ENCODE results near the gene SNX21. TPM values are rescaled to one million over a fixed set of nuclear protein-coding genes. Genes with fewer than 3 reads are reported as not detected.

SNX21 gene
- total RNA-seq, 1 experiment from 2014 or later: 11.9 TPM

DNA sequence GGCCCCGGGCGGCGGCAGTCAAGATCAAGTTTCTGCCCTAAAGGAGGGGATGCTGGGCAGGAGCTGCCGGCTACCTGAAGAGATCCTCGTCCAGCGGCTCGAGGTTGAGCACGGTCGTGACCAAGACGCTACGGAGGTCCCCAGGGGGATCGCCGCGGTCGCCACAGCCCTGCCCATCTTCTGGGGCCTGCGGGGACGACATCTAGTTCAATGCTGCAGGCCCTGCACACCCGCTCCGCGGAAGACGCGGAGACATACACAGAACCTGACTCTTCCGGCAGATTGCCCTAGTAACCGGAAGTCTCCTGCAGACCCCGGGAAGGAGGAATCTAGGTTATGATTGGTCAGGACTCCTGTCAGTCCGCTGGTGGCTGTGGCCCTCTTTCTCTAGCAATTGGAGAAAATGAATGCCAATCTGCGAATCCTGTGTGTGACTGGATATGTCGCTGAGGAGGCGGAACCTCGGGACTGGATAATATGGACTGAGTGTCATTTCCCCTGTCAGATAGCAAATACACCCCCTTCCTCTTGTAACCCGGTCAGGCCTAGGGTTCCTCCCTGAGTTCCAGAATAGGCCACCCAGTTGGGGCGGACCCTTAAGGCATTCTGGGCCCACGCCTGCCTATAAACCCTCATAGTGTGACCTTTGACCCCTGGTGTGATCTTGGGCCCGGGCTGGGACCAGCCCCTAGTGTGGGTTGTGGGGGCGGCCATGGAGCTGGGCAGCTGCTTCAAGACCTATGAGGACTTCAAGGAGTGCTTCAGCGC is 23.7 kb downstream of the SNX21 start, which contains the start of the genes ACOT8 and ZSWIM3:
Gene ACOT8 (minus strand): TSS at position 279 of the 768 bp plus-strand sequence. CDS start 77 bp downstream, at position 202.
Gene ZSWIM3 (plus strand): TSS at position 501 of the 768 bp plus-strand sequence. CDS start 212 bp downstream, at position 713.
- no peaks in the 10 kb centered on the region for H4K20me1 ChIP-seq (ENCODE audit: insufficient read depth)
- H3K9me3 ChIP-seq (ENCODE audit: control insufficient read depth in 1 of 2, insufficient read depth in 1 of 2, low read depth in 1 of 2, low read length in 2 of 2): no peaks in the 10 kb centered on the region
- DNase-seq (ENCODE audit: low read depth, low spot score) (peak; percentile 100), ATAC-seq (peak; percentile 98)
- no peaks in the 10 kb centered on the region for H3K9me2 ChIP-seq (ENCODE audit: insufficient read depth)
- CTCF ChIA-PET: interaction anchor here (1.6 kb wide), 1 partner anchor 23 kb away, joined by 3 read pairs; the partner anchor contains the start of gene ZSWIM1
- RAD21 ChIA-PET (ENCODE audit: low non-redundant PET in 1 of 2, low total read pairs in 2 of 2, uncharacterized antibody in 2 of 2, unreplicated experiment in 2 of 2): no interaction called here
- POLR2A ChIA-PET: interaction anchor here (1.9 kb wide), 1 partner anchor 24 kb away, joined by 8 read pairs; the partner anchor contains the start of gene ZSWIM1
- peak within 1 kb of the TSS; percentile 73 for H3K9ac ChIP-seq (ENCODE audit: low read length)
- peaks cover 15 to 36% of the 10 kb centered on the region in 2 experiments for H3K4me1 ChIP-seq (ENCODE audit: control insufficient read depth in 1 of 2, insufficient read depth in 2 of 2, low read length in 2 of 2)
- H2AFZ ChIP-seq (ENCODE audit: low read depth, low read length, poor library complexity, severe bottlenecking): no peak within 1 kb of the TSS
- intact Hi-C loops (cut with micrococcal nuclease): no loop called here
- H3K4me2 ChIP-seq (ENCODE audit: low read length): peak within 1 kb of the TSS; percentile 95
- H3K27ac ChIP-seq (ENCODE audit: low read depth, low read length): peak within 1 kb of the TSS; percentile 55
- H3K4me3 ChIP-seq (replicated peaks in 1 of 2; ENCODE audit: low read depth in 1 of 2, low read length in 2 of 2): peak within 1 kb of the TSS; percentile 72 to 96
- H3K27me3 ChIP-seq (ENCODE audit: insufficient read depth, low read length): no peaks in the 10 kb centered on the region
- no peaks in the 10 kb centered on the region for H3K36me3 ChIP-seq (ENCODE audit: control insufficient read depth in 1 of 2, insufficient read depth in 2 of 2, low read length in 2 of 2)
- no TSS peak for BruUV-seq (replicated peaks)
- H3K79me2 ChIP-seq (ENCODE audit: insufficient read depth, low read length): 0 out of 2 replicates have a peak, but pooled peaks cover 12% of the 10 kb centered on the region
- TF ChIP-seq POLR2A (IDR thresholded peaks at IDR 0.05; ENCODE audit: borderline replicate concordance, extremely low read depth, insufficient read depth, insufficient read length) (peak; percentile 75), ZFX (IDR thresholded peaks at IDR 0.05) (peak; percentile 24; the same call in 1 of the 2 replicates), TCF7L2 (IDR thresholded peaks at IDR 0.05; ENCODE audit: borderline replicate concordance, extremely low read depth, insufficient read depth, insufficient read length) (no peak), FOSL1 (IDR thresholded peaks at IDR 0.05; ENCODE audit: low read depth) (no peak), ELF1 (IDR thresholded peaks at IDR 0.05; ENCODE audit: borderline replicate concordance, low read depth) (peak; percentile 79), EGR1 (IDR thresholded peaks at IDR 0.05; ENCODE audit: low read depth) (no peak), SRF (IDR thresholded peaks at IDR 0.05; ENCODE audit: low read depth) (no peak), SP1 (IDR thresholded peaks at IDR 0.05; ENCODE audit: low read depth) (peak; percentile 100), JUND (IDR thresholded peaks at IDR 0.05) (no peak), SIN3A (IDR thresholded peaks at IDR 0.05; ENCODE audit: low read depth) (peak; percentile 57; the same call in 1 of the 2 replicates), POLR2AphosphoS5 (IDR thresholded peaks at IDR 0.05; ENCODE audit: low read depth, low read length) (peak; percentile 86), YY1 (IDR thresholded peaks at IDR 0.05; ENCODE audit: extremely low read depth, insufficient replicate concordance, low read depth, low read length) (peak; percentile 46)
- TF ChIP-seq, protein P1, sequence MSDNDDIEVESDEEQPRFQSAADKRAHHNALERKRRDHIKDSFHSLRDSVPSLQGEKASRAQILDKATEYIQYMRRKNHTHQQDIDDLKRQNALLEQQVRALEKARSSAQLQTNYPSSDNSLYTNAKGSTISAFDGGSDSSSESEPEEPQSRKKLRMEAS (IDR thresholded peaks at IDR 0.05): no peak
- TF ChIP-seq, protein P2, sequence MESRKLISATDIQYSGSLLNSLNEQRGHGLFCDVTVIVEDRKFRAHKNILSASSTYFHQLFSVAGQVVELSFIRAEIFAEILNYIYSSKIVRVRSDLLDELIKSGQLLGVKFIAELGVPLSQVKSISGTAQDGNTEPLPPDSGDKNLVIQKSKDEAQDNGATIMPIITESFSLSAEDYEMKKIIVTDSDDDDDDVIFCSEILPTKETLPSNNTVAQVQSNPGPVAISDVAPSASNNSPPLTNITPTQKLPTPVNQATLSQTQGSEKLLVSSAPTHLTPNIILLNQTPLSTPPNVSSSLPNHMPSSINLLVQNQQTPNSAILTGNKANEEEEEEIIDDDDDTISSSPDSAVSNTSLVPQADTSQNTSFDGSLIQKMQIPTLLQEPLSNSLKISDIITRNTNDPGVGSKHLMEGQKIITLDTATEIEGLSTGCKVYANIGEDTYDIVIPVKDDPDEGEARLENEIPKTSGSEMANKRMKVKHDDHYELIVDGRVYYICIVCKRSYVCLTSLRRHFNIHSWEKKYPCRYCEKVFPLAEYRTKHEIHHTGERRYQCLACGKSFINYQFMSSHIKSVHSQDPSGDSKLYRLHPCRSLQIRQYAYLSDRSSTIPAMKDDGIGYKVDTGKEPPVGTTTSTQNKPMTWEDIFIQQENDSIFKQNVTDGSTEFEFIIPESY (IDR thresholded peaks at IDR 0.05; ENCODE audit: extremely low read depth, insufficient replicate concordance, low read length): peak; percentile 68
